Activated CD8-positive, alpha-beta memory T cell treated with anti-CD3 and anti-CD28 coated beads for 48 hours (primary cell): Measurements from ENCODE around the gene PRIM2.
"Not testable (repeated sequence)": the region's sequence is repeated elsewhere in the genome, so short reads cannot be mapped to it uniquely, and the experiment has no call there.

Source experiments
- DNase-seq, 3 experiments: peaks; one replicate each; pipeline ENCODE4 v3.0.0-alpha.2; 2020; ENCODE audit warnings: low read depth in 2 of 3, low spot score in 2 of 3

PRIM2 gene

DNA sequence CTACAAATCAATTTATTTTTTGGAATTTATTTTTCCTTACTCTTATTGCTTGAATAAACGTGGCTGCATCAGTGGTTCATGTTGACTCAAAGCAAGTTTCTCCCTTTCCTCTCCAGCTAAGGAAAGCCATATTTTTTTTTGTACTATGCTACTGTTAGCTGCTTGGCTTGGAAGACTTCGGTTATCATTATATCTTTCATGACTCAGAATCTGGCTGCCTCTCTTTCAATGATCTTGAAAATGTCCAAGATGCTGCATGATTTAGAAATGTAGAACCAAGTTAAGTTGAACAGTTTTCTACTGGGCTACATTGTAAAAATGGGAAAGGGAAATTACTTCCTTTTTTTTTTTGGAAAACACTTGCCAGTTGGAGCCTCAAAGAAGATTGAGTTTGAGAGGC lies 44.9 kb downstream of the PRIM2 start:
- not testable (repeated sequence) for DNase-seq

DNA sequence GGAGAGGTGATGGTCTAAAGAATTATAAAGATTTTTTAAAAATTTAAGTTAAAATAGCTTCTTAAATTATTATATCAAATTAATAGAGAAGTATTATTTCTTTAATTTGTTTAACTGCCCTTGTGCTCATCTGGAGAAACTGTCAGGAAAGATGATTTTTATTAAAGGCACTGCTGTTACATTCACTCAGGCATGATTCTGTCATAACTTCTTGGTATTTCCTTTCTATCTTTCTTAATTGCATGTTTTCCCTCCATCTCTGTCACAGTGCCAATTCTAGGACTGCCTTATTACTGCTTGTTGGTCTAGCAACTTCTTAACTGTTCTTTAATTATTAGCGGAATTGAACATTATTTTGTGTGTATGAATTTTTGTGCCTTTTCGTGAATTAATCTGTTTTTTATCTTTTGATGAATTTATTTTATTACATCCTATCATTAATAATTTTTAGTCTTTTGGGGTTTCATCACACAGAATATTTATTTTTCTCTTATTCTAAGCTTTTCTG lies 47.7 kb downstream of the PRIM2 start:
- DNase-seq: not testable (repeated sequence)

DNA sequence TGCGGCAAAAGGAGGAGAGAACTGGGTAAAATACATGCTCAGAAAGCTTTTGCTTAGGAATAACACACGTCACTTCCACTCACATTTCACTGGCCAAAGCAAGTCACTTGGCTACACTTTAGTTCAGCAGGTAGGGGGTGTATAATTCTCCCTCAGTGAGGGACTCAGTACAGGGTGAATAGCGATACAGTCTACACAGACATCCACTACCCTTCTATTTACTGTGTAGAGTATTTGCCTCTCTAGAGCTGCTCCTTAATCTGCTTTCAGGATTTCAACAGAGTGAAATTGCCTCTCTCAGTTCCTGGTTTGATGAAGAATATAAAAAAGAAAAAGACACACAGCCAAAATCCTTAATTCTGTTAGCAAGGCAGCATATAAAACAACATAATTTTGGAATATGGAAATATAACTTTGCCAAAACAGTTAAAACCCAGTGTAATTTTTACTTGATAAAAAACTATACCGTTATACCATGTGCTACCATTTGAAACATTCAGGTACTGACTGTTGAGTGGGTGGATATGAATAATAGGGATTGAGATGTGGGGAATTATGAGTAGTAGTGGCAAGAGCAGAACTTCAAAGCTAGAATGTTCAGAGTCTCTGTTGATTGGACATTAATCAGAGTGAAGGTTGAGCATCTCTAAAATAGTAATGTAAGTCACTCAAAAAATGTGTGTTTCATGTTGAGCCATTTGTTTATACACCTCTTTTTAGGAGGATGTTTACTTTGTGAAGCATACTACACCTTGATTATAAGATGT lies 51.7 kb downstream of the PRIM2 start:
- not testable (repeated sequence) for DNase-seq

DNA sequence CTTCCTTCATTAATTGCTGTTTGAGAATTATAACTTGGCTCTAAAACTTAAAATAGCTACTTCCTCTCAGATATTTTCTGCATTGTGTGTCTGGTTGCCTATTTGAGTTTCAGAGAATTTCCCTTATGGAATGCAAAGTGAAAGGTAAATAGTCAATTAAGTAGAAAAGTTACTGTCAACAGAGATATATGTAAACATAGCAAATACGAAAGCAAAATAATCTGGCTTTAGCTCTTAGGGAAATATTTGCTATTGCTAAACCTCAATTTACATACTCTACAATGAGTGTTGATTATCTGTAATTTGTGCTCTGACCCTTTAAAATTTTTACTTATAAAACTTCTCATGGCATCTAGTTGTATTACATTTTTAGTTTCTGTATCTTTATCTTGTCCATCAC lies 54.3 kb downstream of the PRIM2 start:
- DNase-seq: not testable (repeated sequence)

DNA sequence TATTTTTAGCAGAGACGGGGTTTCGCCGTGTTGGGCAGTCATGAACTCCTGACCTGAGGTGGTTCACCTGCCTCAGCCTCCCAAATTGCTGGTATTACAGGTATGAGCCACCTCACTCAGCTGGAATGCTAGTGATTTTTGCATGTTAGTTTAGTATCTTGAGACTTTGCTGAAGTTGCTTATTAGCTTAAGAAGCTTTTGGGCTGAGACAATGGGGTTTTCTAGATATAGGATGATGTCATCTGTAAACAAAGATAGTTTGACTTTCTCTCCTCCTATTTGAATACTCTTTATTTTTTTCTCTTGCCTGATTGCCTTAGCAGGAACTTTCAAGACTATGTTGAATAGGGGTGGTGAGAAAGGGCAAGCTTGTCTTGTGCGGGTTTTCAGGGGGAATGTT lies 57.3 kb downstream of the PRIM2 start:
- DNase-seq: not testable (repeated sequence)

DNA sequence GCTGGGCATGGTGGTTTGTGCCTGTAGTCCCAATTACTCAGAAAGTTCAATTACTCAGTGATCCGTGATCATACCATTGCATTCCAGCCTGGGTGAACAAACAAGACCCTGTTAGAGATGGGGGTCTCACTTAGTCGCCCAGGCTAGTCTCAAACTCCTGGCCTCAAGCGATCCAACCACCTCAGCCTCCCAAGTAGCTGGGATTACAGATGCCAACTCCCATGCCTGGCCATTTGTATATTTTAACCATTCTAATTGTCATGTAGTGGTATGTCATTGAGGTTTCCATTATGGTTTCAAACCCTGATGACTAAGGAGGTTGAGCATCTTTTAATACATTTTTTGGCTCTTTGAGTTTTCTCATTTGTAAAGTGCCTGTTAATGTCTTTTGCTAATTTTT lies 58.7 kb downstream of the PRIM2 start:
- DNase-seq: not testable (repeated sequence)

DNA sequence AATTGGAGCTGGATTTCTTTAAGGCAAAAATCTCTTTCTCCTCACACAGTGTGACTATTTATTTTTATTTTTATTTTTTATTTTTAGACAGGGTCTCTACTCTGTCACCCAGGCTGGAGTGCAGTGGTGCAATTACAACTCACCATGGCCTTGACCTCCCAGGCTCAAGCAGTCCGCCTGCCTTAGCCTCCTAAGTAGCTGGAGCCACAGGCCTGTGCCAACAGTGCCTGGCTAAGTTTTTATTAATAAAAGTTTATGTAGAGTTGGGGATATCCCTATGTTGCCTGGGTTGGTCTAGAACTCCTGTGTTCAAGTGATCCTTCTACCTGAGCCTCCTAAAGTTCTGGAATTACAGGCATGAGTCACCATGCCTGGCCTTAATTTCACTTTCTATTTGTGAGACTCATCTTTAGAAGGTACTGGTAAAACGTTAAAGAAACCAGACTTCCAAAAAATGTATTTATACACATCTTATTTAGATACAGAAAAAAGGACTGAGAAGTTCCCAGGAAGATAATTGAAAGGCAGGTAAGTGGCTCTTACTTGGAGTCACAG lies 71.7 kb downstream of the PRIM2 start:
- DNase-seq: not testable (repeated sequence)

DNA sequence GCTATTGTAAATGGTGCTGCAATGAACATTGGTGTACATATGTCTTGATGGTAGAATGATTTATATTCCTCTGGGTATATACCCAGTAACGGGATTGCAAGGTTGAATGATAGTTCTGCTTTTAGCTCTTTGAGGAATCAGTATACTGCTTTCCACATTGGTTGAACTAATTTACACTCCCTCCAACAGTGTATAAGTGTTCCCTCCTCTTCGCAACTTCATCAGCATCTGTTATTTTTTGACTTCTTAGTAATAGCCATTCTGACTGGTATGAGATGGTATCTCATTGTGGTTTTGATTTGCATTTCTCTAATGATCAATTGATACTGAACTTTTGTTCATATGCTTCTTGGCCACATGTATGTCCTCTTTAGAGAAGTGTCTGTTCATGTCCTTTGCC lies 73.4 kb downstream of the PRIM2 start:
- DNase-seq: not testable (repeated sequence)

DNA sequence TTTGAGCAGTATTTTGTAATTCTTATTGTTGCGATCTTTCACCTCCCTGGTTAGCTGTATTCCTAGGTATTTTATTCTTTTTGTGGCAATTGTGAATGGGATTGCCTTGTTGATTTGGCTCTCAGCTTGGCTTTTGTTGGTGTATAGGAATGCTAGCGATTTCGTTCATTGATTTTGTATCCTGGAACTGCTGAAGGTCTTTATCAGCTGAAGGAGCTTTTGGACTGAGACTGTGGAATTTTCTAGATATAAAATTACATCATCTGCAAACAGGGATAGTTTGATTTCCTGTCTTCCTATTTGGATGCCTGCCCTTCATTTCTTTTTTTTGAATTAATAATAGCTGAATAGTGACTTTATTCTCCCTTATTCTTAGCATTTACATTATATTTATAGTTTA lies 74.6 kb downstream of the PRIM2 start:
- DNase-seq: not testable (repeated sequence)

DNA sequence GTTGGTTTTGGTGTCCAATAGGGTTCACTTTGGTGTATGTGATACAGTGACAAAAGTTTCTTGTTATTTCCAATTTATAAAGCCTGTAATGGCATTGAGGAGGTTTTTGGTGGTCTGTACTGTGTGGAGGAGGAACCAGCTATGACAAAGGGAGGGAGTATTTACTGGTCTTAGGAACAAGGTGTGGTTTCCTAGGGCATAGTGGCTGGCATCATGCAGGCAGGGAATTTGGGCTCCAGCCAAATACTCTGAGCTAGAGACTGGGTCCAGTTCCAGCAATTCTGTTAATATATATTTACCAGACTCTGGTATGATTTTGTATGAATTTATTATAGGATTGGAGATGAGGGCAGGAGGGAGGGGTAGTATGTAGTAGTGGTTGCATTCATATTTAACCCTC lies 101.9 kb downstream of the PRIM2 start:
- not testable (repeated sequence) for DNase-seq

DNA sequence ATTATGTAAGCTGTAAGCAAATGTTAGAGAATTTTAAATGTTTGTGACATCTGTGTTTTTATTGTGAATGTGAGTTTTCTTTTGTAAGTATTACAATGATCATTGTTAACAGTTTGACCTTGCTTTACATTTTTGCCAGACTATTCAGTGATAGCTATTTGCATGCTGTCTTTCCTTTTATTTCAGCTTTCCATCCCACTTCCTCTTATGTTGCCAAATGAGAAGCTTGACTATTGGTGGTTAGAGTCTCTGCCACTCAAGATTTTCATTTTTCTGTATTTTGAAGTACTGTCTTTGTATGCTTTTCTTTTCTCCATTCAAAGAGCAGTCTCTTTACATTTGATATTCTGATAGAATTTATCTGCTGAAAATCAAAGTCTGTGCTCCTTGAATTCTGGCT lies 104.1 kb downstream of the PRIM2 start:
- no peak for DNase-seq

DNA sequence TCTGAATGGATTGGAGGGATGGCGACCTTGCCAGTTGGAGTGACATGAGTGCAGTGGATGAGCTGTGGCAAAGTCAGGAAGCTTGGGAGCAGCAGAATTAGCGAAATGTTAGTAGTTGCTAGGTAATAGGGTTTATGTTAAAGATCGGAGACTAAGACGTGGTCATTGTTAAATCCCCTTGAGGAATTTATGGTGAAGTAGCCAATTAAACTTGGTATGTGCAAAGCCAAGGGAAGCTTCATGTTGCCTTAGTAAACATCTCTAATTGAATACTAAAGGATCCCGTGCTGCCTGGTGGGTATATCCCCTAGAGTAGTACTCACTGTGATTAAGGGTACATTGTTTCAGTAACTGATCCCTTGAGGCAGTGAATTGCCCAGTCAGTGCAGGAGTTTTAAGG lies 106.0 kb downstream of the PRIM2 start:
- no peak for DNase-seq

DNA sequence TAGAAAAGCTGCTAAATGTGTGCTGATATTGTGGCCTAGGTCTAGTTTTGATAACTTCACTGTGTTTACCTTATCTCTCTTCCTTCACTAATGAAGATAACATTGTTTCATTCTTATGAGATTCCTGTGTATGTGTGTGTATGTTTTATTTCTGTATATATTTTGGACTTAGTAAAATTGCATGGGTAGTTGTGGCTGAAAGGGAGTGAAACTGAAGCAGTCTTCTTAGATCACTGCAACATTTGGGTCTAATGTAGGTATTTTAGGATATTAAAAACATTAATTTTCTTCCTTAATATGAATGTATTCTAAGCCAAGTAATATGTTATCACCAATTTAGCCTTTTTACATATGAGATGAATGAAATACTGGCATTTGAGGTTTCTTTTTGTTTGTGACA lies 114.3 kb downstream of the PRIM2 start:
- DNase-seq: not testable (repeated sequence)

DNA sequence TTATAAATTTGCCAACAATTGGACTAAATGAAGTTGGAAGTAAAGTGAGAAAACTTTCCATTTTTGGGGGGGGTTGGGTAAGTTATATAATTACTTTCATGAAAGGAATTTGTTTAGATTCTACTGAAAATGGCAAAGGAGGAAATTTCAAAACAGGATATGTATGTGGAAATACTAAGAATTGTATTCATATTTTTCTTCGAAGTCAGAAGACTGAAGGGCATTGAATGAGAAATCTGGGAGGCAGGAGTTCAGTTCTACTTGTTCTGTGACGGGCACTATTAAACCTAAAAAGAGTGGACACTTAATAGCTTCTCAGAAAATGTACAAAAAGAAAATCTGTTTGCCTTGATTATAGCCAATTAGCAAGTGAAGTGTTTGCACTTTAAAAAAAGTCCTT lies 114.7 kb downstream of the PRIM2 start:
- no peak for DNase-seq

DNA sequence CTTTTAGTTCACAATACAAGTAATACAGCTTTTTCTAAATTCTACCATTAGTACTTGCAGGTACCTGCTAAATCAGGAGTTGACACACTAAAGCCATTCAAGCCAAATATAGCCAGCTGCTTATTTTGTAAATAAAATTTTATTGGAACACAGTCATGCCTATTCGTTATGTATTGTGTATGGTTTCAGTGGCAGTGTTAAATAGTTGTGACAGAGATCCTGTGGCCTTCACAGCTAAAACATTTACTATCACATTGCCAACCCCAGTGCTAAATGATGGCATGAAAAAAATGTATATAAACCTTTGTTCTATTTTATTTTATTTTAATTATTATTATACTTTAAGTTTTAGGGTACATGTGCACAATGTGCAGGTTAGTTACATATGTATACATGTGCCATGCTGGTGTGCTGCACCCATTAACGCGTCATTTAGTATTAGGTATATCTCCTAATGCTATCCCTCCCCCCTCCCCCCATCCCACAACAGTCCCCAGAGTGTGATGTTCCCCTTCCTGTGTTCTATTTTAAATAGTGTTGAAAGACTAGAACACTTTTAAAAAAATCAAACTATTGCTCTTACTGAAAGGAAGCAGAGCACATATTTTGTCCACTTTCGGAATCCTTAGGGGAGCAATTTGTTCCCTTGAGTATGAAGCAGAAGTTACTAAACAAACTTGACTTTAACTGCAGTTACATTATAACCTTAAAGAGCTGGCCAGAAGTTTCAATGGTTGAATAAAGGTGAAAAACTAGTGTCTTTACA lies 115.7 kb downstream of the PRIM2 start:
- DNase-seq: no peak

DNA sequence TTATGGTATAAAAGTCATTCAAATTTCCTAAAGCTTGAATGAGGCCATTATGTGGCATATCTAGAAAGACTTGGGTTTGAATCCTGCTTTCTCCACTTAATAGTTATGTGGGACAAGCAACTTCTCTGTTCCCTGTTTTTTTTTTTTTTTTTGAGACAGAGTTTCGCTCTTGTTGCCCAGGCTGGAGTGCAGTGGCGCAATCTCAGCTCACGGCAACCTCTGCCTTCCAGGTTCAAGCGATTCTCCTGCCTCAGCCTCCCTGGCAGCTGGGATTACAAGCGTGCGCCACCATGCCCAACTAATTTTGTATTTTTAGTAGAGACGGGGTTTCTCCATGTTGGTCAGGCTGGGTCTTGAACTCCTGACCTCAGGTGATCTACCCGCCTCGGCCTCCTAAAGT lies 116.4 kb downstream of the PRIM2 start:
- not testable (repeated sequence) for DNase-seq

DNA sequence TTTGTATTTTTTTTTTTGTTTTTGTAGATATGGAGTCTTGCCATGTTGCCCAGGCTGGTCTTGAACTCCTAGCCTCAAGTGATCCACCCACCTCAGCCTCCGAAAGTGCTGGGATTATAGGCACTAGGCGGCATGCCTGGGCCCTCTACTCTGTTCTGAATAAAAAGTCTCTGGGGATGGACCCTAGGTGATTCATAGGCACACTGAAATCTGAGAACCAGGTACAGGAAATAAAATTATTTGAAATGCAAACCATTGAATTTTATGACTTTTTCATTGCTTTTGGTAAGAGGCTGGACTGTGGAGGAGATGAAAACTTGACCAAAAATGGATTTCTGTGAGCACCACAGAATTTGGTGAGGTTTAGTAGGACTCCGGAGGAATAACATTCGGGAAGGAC lies 117.5 kb downstream of the PRIM2 start:
- DNase-seq: no peak

DNA sequence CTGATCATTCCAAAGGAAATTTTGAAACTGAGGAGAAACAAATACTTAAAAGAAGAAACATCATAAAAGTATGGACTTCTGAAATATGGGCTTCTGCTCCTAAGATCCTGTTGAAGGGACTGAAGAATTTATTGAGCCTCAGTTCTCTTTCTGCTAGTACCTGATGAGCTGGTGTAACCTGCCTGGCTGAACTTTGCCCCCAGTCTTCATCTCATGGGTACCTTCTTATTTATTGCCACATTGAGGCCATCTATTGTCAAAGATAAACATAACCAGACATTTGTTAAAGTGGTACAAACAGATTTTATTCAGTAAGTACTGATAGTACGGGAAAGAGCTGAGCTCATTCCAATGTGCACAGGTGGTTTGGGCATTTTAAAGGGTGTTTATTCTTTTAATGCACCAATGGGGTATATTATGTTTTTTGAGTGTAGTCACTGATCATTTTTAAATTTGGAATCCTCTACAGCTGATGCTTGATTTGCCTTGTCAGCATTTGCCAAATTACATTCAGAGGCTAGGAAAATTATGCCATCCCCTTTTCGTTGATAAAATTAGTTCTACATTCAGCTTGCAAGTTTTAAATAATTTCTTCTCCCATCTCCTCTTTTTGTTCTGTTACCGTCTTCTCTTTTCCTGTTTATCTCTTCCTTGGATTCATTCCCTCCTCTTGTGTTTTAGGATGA lies 118.2 kb downstream of the PRIM2 start:
- DNase-seq: no peak

DNA sequence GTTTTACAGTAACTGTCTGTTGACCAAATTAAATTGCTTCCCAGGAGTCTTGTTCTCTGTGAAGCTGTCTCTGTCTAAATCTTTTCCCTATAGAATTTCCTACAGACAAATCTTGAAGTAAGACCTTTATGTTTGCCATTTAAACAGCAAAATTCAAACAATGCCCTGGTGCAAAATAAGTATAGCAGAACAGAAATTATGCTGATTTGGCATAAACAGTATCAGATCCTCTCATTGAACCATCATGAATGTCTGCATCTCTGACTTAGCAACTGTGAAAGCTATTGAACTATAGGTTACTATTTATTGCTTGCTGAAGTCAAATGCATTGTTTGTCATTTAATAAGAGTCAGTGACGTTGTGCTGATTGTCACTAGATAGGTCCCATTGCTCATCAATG lies 123.3 kb downstream of the PRIM2 start:
- DNase-seq: not testable (repeated sequence)

DNA sequence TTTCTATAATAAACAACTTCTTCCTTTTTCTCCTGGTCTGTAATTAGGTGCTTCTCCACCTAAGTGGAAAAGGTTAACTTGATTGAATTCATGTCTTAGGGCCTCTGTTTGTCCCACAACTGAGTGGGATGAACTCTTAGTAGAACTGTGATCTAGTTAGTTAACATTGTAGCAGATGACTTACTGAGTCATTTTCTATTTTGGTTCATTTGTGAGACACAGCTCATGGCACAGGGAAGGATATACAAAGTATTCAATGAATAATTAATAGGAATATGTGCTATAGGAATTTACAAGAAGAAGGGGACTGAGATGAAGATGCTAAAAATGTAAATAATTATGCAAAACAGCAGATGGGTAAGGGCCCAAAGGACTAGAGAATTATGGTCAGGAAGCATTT lies 124.7 kb downstream of the PRIM2 start:
- not testable (repeated sequence) for DNase-seq

DNA sequence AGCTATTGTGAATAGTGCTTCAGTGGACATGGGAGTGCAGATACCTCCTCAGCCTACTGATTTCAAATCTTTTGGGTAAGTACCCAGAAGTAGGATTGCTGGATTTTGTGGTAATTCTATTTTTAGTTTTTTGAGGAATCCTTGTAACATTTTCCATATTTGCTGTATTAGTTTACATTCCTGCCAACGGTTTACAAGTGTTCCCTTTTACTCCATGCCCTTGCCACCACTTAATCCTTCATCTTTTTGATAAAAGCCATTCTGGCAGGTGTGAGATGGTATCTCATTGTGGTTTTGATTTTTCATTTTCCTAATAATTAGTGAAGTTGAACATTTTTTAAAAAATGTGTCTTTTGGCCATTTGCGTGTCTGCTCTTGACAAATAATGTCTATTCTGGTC lies 125.8 kb downstream of the PRIM2 start:
- not testable (repeated sequence) for DNase-seq
